ENCODE data around the gene CDC45. TPM values are rescaled to one million over a fixed set of nuclear protein-coding genes. Genes with fewer than 3 reads are reported as not detected.

The CDC45 gene
- total and polyA plus RNA-seq, 2 of the 13 experiments (the other 11 are each of a cell fraction or from before 2014, with no cell fraction given) = 14.4 to 36.3 TPM

- no peak for FAIRE-seq
- H3K4me2 ChIP-seq (ENCODE audit: low read depth, low read length) = no peak overlapping the region
- H3K27me3 ChIP-seq (ENCODE audit: control insufficient read depth in 1 of 2, insufficient read depth in 2 of 2, low read length in 2 of 2) = no peaks in the 10 kb centered on the region
- no peak overlapping the region for H3K4me3 ChIP-seq (replicated peaks in 1 of 3; ENCODE audit: insufficient read depth in 1 of 3, low read depth in 2 of 3, low read length in 3 of 3)
- H4K20me1 ChIP-seq (ENCODE audit: insufficient read depth, low read length) = no peaks in the 10 kb centered on the region
- no peaks in the 10 kb centered on the region for H3K9me3 ChIP-seq (ENCODE audit: low read length)
- ChIA-PET CTCF (ENCODE audit: low intra/inter-chr PET ratio, low total read pairs) (no interaction called here), POLR2A (no interaction called here)
- no peak overlapping the region for H2AFZ ChIP-seq (ENCODE audit: low read length)
- no peak overlapping the region for H3K9ac ChIP-seq (ENCODE audit: insufficient read depth, low read depth, low read length)
- intact Hi-C loops (cut with micrococcal nuclease; ENCODE audit: unreplicated experiment) = no loop called here
- no TSS peak for BruUV-seq (replicated peaks)
- in situ Hi-C loops (cut with HindIII; ENCODE audit: extremely low pct_ligation_motif_present, low pct_unique_long_range_greater_than_20kb) = no loop called here
- H3K36me3 ChIP-seq (replicated peaks in 1 of 2; ENCODE audit: control insufficient read depth in 1 of 2, insufficient read depth in 2 of 2, low read length in 2 of 2) = peaks cover 4 to 29% of the 10 kb centered on the region in 2 experiments
- H3K4me1 ChIP-seq (ENCODE audit: insufficient read depth, low read length) = no peaks in the 10 kb centered on the region
- WGBS (ENCODE audit: low lambda C conversion rate) = 91% methylated on average over 7 of the region's 7 CpGs
- DNase-seq (ENCODE audit: low spot score) = no peak
- no peak for ATAC-seq
- TF ChIP-seq PCBP2 (optimal IDR thresholded peaks at IDR 0.05; ENCODE audit: low read depth, low read length, poor library complexity, severe bottlenecking) (no peak), TOE1 (CRISPR knock-in tag; IDR thresholded peaks at IDR 0.05) (no peak), ZNF414 (CRISPR knock-in tag; IDR thresholded peaks at IDR 0.05) (no peak), ESRRA (CRISPR knock-in tag; IDR thresholded peaks at IDR 0.05; ENCODE audit: low read depth) (no peak), ZNF3 (CRISPR knock-in tag; IDR thresholded peaks at IDR 0.05) (no peak), NFIC (IDR thresholded peaks at IDR 0.05; ENCODE audit: low read length) (no peak), SIX4 (CRISPR knock-in tag; IDR thresholded peaks at IDR 0.05) (no peak), ZNF569 (CRISPR knock-in tag; IDR thresholded peaks at IDR 0.05; ENCODE audit: borderline replicate concordance) (no peak), ZNF44 (CRISPR knock-in tag; IDR thresholded peaks at IDR 0.05) (no peak), ZNF782 (CRISPR knock-in tag; IDR thresholded peaks at IDR 0.05; ENCODE audit: borderline replicate concordance) (no peak), ELK4 (CRISPR knock-in tag; IDR thresholded peaks at IDR 0.05; ENCODE audit: borderline replicate concordance) (no peak)
- TF ChIP-seq, protein P1, sequence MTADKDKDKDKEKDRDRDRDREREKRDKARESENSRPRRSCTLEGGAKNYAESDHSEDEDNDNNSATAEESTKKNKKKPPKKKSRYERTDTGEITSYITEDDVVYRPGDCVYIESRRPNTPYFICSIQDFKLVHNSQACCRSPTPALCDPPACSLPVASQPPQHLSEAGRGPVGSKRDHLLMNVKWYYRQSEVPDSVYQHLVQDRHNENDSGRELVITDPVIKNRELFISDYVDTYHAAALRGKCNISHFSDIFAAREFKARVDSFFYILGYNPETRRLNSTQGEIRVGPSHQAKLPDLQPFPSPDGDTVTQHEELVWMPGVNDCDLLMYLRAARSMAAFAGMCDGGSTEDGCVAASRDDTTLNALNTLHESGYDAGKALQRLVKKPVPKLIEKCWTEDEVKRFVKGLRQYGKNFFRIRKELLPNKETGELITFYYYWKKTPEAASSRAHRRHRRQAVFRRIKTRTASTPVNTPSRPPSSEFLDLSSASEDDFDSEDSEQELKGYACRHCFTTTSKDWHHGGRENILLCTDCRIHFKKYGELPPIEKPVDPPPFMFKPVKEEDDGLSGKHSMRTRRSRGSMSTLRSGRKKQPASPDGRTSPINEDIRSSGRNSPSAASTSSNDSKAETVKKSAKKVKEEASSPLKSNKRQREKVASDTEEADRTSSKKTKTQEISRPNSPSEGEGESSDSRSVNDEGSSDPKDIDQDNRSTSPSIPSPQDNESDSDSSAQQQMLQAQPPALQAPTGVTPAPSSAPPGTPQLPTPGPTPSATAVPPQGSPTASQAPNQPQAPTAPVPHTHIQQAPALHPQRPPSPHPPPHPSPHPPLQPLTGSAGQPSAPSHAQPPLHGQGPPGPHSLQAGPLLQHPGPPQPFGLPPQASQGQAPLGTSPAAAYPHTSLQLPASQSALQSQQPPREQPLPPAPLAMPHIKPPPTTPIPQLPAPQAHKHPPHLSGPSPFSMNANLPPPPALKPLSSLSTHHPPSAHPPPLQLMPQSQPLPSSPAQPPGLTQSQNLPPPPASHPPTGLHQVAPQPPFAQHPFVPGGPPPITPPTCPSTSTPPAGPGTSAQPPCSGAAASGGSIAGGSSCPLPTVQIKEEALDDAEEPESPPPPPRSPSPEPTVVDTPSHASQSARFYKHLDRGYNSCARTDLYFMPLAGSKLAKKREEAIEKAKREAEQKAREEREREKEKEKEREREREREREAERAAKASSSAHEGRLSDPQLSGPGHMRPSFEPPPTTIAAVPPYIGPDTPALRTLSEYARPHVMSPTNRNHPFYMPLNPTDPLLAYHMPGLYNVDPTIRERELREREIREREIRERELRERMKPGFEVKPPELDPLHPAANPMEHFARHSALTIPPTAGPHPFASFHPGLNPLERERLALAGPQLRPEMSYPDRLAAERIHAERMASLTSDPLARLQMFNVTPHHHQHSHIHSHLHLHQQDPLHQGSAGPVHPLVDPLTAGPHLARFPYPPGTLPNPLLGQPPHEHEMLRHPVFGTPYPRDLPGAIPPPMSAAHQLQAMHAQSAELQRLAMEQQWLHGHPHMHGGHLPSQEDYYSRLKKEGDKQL (CRISPR knock-in tag; IDR thresholded peaks at IDR 0.05; ENCODE audit: low read depth) = no peak
- TF ChIP-seq, protein P2, sequence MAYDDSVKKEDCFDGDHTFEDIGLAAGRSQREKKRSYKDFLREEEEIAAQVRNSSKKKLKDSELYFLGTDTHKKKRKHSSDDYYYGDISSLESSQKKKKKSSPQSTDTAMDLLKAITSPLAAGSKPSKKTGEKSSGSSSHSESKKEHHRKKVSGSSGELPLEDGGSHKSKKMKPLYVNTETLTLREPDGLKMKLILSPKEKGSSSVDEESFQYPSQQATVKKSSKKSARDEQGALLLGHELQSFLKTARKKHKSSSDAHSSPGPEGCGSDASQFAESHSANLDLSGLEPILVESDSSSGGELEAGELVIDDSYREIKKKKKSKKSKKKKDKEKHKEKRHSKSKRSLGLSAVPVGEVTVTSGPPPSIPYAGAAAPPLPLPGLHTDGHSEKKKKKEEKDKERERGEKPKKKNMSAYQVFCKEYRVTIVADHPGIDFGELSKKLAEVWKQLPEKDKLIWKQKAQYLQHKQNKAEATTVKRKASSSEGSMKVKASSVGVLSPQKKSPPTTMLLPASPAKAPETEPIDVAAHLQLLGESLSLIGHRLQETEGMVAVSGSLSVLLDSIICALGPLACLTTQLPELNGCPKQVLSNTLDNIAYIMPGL (CRISPR knock-in tag; IDR thresholded peaks at IDR 0.05; ENCODE audit: borderline replicate concordance in 1 of 2, low read depth in 1 of 2) = no peak
- no peak overlapping the region for H3K27ac ChIP-seq (ENCODE audit: extremely low read length, insufficient read depth, low read length)
- no peaks in the 10 kb centered on the region for H3K79me2 ChIP-seq (ENCODE audit: insufficient read depth, low read length)
Observed at GRCh38 chr22:19503367-19503766, 23.6 kb downstream of the CDC45 start.

Data from HepG2 (cell line).